ENCODE measurements around the gene CLCN3. TPM values are rescaled to one million over a fixed set of nuclear protein-coding genes. Genes with fewer than 3 reads are reported as not detected.
A peak's percentile ranks its signal among the peaks of the same experiment; 100 is the strongest.

The CLCN3 gene
- total and polyA plus RNA-seq, 7 donors = 7.9 to 32.3 (median 24.3) TPM

DNA sequence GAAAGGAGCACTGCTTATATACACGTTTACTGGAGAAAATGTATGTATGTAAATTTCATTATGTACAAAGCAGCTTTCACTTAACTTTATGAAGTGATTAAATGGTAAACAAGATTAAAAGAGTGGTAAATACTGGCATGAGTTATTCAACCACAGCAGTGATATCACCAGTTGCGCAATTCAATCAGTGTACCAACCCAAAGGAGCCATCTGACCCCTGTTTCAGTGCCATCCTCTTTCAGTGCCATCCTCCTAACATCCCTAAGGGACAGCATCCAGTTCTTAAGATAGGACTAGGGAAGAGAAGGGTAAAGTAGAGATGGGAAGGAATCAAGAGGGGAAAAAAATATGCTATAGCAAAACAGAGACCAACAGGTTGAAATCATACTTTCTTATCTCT lies 121.2 kb downstream of the CLCN3 start:
- peak in 1 of 4 donors; percentile 52 for ATAC-seq
- Histone ChIP-seq H3K27ac (no peak overlapping the region), H3K4me1 (no peaks in the 10 kb centered on the region), H3K27me3 (ENCODE audit: insufficient read depth in 3 of 3, low read length in 2 of 3) (no peaks in the 10 kb centered on the region), H3K4me3 (no peak overlapping the region), H3K36me3 (ENCODE audit: insufficient read depth in 1 of 2, low read depth in 1 of 2) (peaks cover 3 to 66% of the 10 kb centered on the region in 2 donors), H3K9me3 (no peaks in the 10 kb centered on the region)
- 88 to 95% (median 95%) methylated on average over 2 of the region's 2 CpGs for WGBS, 3 donors
- TF ChIP-seq, protein P1, sequence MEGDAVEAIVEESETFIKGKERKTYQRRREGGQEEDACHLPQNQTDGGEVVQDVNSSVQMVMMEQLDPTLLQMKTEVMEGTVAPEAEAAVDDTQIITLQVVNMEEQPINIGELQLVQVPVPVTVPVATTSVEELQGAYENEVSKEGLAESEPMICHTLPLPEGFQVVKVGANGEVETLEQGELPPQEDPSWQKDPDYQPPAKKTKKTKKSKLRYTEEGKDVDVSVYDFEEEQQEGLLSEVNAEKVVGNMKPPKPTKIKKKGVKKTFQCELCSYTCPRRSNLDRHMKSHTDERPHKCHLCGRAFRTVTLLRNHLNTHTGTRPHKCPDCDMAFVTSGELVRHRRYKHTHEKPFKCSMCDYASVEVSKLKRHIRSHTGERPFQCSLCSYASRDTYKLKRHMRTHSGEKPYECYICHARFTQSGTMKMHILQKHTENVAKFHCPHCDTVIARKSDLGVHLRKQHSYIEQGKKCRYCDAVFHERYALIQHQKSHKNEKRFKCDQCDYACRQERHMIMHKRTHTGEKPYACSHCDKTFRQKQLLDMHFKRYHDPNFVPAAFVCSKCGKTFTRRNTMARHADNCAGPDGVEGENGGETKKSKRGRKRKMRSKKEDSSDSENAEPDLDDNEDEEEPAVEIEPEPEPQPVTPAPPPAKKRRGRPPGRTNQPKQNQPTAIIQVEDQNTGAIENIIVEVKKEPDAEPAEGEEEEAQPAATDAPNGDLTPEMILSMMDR (IDR thresholded peaks at IDR 0.05) = no peak
- no peak for DNase-seq
- intact Hi-C loops (cut with DNase I) = no loop called here

DNA sequence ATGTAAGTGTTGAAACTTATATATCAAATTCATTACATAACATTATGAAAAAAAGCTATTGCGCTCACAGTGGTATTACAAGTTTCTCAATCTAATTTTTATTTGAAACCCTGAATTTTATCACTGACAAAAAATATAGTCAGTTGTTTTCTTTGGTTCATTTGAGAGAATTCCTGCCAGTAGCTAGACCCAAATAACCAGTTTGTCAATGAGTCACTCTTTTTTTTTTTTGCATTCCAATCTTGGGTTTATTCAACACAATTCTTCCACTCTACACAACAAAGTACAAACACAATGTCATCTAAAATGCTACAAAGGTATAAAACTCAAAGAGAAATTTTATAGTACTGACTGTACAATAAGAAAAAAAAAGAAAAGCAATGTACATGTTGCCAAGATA lies 124.2 kb downstream of the CLCN3 start:
- no peak for ATAC-seq
- Histone ChIP-seq H3K36me3 (ENCODE audit: insufficient read depth in 1 of 2, low read depth in 1 of 2) (peaks cover 3 to 60% of the 10 kb centered on the region in 2 donors), H3K9me3 (no peaks in the 10 kb centered on the region), H3K4me3 (no peak overlapping the region), H3K27me3 (ENCODE audit: insufficient read depth in 3 of 3, low read length in 2 of 3) (no peaks in the 10 kb centered on the region), H3K4me1 (no peaks in the 10 kb centered on the region), H3K27ac (no peak overlapping the region)
- intact Hi-C loops (cut with DNase I) = no loop called here
- no peak for DNase-seq
- TF ChIP-seq, protein P1 (IDR thresholded peaks at IDR 0.05) = no peak
- WGBS, 3 donors = 100% methylated on average over 1 of the region's 1 CpG

DNA sequence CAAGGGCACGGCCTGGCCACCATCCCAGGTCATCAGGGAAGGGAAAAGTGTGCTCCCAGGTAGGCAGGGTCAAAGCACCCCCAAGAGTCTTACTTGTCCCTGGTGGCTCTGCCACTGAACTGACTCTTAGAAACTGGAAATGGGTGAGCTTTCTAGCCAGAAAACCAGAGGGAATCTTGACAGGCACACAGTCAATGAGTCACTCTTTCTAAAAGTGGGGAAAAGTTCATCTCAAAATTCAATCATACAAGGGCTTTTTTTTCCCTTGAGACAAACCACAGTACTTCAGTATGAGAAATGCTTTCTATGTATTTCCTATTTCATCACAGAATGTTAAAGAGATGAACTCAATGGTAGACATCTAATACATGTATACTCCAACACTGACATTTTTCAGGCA lies 124.9 kb downstream of the CLCN3 start:
- ATAC-seq = no peak
- TF ChIP-seq, protein P1 (IDR thresholded peaks at IDR 0.05) = no peak
- Histone ChIP-seq H3K36me3 (ENCODE audit: insufficient read depth in 1 of 2, low read depth in 1 of 2) (peaks cover 3 to 61% of the 10 kb centered on the region in 2 donors), H3K4me3 (no peak overlapping the region), H3K4me1 (no peaks in the 10 kb centered on the region), H3K27ac (no peak overlapping the region), H3K27me3 (ENCODE audit: insufficient read depth in 3 of 3, low read length in 2 of 3) (no peaks in the 10 kb centered on the region), H3K9me3 (no peaks in the 10 kb centered on the region)
- intact Hi-C loops (cut with DNase I) = no loop called here
- WGBS, 3 donors = 96 to 100% (median 100%) methylated on average over 1 of the region's 1 CpG
- DNase-seq = no peak

DNA sequence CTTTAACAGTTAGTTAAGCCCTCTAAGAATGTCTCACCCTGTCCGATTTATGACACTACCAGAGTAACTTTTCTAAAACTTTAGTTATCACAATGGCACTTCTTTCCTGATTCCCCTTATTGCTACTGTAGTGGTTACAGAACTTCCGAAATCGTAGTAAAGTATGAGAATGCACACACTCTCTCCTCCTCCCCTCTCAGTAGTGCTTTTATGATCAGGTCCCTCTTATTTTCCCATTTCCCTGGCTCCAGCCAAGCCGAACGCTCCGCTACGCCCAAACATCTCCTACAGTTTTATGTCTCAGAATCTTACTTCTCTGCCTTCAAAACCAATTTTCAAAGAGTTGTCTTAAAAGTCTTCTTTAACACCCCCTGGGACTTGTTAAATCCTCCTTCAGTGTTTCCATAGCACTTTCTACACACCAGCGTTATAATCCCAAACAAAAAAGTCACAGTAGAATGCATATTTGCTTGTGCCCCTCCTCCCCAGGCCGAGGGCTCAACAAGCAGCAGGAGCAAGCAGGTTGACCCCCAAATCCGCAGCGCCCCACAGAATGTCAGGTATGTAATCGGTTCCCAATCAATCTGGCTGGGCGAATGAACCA lies 136.7 kb downstream of the CLCN3 start:
- intact Hi-C loops (cut with DNase I) = no loop called here
- H3K27ac ChIP-seq = peak overlapping the region; percentile 63
- WGBS, 3 donors = 2 to 3% (median 3%) methylated on average over 13 of the region's 13 CpGs

More for the DNA sequence above, 136.7 kb downstream of the CLCN3 start:
- ATAC-seq (no peak), DNase-seq (no peak)
- Histone ChIP-seq H3K4me3 (peak overlapping the region; percentile 87), H3K36me3 (ENCODE audit: insufficient read depth in 1 of 2, low read depth in 1 of 2) (peaks cover 0 to 15% of the 10 kb centered on the region in 2 donors), H3K27me3 (ENCODE audit: insufficient read depth in 3 of 3, low read length in 2 of 3) (no peaks in the 10 kb centered on the region), H3K9me3 (no peaks in the 10 kb centered on the region), H3K4me1 (peaks cover 10% of the 10 kb centered on the region)
- TF ChIP-seq, protein P1 (IDR thresholded peaks at IDR 0.05) = no peak

Data from psoas muscle (tissue), 8 donors.